Measurements from ENCODE around the gene TEX101.
"Not testable (repeated sequence)": the region's sequence is repeated elsewhere in the genome, so short reads cannot be mapped to it uniquely, and the experiment has no call there.

The TEX101 gene

GRCh38 chr19:43441716-43442115, 27.0 kb downstream of the TEX101 start:
- no peak overlapping the region for H3K4me3 ChIP-seq (ENCODE audit: low read depth, low read length)
- TF ChIP-seq CTCF (IDR thresholded peaks at IDR 0.05; ENCODE audit: insufficient read depth, low read depth, low read length, missing control alignments), result no peak
- DNase-seq (ENCODE audit: low read depth), result no peak

DNA sequence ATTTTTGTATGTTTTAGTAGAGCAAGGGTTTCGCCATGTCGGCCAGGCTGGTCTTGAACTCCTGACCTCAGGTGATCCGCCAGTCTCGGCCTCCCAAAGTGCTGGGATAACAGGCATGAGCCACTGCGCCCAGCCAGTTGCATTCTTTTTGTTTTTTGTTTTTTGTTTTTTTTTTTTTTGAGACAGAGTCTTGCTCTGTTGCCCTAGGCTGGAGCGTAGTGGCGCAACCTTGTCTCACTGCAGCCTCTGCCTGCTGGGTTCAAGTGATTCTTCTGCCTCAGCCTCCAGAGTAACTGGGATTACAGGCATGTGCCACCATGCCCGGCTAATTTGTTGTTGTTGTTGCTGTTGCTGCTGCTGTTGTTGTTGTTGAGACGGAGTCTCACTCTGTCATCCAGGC, 29.4 kb downstream of the TEX101 start:
- not testable (repeated sequence) for DNase-seq (ENCODE audit: low read depth); H3K4me3 ChIP-seq (ENCODE audit: low read depth, low read length)

DNA sequence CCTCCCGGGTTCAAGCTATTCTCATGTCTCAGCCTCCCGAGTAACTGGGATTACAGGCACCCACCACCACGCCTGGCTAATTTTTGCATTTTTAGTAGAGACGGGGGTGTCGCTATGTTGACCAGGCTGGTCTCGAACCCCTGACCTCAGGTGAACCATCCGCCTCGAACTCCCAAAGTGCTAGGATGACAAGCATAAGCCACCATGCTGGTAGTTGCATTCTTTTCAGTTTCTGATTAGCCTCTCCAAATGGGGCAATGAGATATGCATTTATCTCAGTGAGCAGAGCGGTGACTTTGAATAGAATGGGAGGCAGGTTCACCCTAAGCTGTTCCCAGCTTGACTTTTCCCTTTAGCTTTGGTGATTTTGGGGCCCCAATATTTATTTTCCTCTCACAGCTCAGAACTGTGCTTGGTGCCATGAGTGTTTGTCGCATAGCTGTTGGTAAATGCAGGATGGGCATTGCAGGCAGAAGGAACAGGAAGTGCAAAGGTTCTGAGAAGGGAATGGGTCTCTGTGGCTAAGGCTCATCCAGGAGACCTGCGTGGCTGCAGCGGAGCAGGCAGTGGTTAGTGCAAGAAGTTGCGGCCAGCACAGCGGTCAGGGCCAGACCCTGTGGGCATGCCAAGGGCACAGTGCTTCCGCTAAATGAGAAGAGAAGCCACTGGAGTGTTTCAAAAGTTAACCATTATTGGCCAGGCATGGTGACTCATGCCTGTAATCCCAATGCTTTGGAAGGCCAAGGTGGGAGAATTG, 30.0 kb downstream of the TEX101 start:
- no peak for TF ChIP-seq CTCF (IDR thresholded peaks at IDR 0.05; ENCODE audit: insufficient read depth, low read depth, low read length, missing control alignments)

DNA sequence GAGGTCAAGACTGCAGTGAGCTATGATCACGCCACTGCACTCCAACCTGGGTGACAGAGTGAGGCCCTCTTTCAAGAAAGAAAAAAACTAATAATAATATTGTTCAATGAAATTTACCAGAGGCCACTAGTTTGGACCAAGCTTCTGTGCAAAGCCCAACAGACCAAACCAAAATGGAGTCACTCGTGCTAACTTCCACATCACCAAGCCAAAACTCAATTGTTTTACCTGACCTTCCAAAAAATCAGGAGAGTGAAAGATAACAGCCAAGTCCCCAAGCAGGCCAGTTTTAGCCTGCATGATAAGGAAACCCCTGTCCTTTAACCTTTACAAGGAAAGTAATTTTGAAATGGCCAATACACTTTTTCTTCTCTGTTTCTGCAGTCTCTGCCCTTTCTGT, 30.7 kb downstream of the TEX101 start:
- H3K4me3 ChIP-seq (ENCODE audit: low read depth, low read length), result no peak overlapping the region
- DNase-seq (ENCODE audit: low read depth), result no peak
- TF ChIP-seq CTCF (IDR thresholded peaks at IDR 0.05; ENCODE audit: insufficient read depth, low read depth, low read length, missing control alignments), result no peak

More for the DNA sequence above, 30.0 kb downstream of the TEX101 start:
- no peak overlapping the region for H3K4me3 ChIP-seq (ENCODE audit: low read depth, low read length)
- no peak for DNase-seq (ENCODE audit: low read depth)

DNA sequence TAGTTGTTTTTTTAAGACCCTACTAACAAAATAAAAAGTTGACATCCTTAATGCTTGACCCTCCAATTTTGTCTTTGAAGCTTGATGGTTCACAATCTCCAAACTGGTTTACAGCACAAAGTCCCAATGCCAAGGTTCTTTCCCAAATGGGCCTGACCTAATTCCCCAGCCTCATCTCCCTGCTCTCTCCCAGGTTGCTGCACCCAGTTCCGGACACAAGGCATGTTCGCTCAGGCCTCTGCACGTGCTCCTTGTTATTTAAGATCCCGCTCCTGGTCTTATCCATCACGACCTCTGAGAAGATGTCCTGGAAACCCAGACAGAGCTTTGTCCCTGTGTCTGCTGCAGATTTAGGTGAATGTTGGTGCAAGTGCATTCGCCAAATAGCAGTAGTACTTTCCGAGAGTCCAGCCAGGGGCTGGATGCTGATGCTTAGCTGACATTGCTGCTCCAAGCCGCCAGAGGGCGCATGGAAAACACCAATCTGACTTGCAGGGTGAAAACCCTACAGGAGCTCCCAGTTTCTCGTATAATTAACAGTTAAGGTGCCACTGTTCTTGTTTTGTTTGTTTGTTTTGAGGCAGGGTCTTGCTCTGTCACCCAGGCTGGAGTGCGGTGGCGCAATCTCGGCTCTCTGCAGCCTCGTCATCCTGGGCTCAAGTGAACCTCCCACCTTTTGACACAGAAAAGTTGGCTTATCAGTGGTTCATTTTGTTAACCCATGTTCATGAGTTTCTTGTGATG, 32.2 kb downstream of the TEX101 start:
- no peak overlapping the region for H3K4me3 ChIP-seq (ENCODE audit: low read depth, low read length)
- peak; percentile 78 for DNase-seq (ENCODE audit: low read depth)
- peak; percentile 89 for TF ChIP-seq CTCF (IDR thresholded peaks at IDR 0.05; ENCODE audit: insufficient read depth, low read depth, low read length, missing control alignments)

DNA sequence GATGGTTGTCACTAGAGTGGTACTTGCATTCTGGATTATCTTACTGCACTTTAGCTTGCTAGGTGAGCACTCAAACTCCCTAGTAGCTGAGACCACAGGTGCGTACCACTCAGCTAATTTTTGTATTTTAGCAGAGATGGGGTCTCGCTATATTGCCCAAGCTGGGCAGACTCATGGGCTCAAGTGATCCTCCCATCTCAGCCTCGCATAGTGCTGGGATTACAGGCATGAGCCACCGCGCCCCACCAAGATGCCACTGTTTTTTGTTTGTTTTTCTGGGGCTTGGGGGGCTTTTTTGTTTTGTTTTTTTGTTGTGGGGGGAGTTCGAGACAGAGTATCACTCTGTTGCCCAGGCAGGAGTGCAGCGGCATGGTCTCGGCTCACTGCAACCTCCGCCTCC, 33.0 kb downstream of the TEX101 start:
- DNase-seq (ENCODE audit: low read depth), result no peak
- TF ChIP-seq CTCF (IDR thresholded peaks at IDR 0.05; ENCODE audit: insufficient read depth, low read depth, low read length, missing control alignments), result no peak
- H3K4me3 ChIP-seq (ENCODE audit: low read depth, low read length), result no peak overlapping the region

DNA sequence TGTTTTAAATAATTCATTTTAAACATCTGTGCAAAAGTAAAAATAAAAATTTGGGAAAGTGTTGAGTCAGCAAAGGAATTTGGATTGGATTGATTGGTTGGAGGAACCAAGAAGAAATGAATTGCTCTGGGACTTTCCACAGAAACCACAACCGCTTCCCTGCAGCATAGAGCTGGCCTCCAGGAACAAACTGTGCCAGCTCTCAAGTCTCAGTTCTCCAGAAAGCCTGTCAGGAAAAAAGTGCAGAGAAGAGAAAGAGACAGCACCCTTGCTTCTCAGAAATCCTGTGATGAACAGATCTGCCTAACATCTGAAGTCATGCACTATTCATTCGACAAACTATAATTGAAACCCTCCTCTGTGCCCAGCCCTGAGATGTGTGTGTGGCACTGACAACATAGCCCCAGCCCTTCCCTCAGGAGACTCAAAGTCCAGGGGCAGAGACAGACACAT, 35.9 kb downstream of the TEX101 start:
- DNase-seq (ENCODE audit: low read depth), result no peak
- H3K4me3 ChIP-seq (ENCODE audit: low read depth, low read length), result no peak overlapping the region
- no peak for TF ChIP-seq CTCF (IDR thresholded peaks at IDR 0.05; ENCODE audit: insufficient read depth, low read depth, low read length, missing control alignments)
